ENCODE data around the gene PDPK1. TPM values are rescaled to one million over a fixed set of nuclear protein-coding genes. Genes with fewer than 3 reads are reported as not detected.
"Not testable (repeated sequence)": the region's sequence is repeated elsewhere in the genome, so short reads cannot be mapped to it uniquely, and the experiment has no call there.

Gene PDPK1
- total RNA-seq, 1 donor from 2014 or later: 11.8 TPM

DNA sequence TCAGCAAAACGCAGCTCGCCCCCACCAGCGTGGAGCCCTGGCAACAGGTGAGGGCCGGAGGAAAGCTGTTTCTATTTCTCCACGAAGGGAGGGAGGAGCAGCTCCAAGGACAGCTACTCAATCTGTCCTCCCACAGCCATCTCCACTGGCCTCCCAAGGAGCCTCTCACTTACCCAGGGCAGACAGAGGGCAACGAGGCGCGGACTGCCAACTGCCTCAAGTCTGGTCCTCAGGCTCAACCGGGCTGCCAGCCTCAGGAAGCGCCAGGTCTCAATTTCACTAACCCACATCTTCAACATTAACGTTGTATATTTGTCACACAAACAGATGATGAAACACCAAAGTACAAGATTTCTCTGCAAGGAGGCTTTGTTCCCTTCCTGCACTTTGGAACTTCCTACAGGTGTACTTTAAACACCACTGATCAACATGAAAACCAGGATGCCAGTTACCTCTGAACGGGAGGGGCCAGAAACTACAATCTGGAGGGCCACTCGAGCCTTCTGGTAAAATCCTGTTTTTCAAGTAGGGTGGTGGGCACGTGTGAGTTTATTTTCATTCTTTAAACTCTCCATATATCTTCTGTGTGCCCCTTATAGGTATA lies 113.5 kb downstream of the PDPK1 start:
- H3K4me3 ChIP-seq (ENCODE audit: low read depth, low read length); H3K27me3 ChIP-seq (ENCODE audit: control insufficient read depth, insufficient read depth, low read length); FAIRE-seq; H3K36me3 ChIP-seq (ENCODE audit: control insufficient read depth, insufficient read depth, low read length); DNase-seq (ENCODE audit: low read depth): not testable (repeated sequence)

Other genes with a start within 250 kb of the PDPK1 start
- gene ABCA3, start 197.3 kb upstream of the PDPK1 start, total RNA-seq: under 0.01 and 0.51 TPM in 2 replicates
- gene CCNF, start 108.6 kb upstream of the PDPK1 start, total RNA-seq: 3.9 and 5.4 TPM in 2 replicates
- 0.53 and 0.64 TPM in 2 replicates for gene TEDC2, start 77.9 kb upstream of the PDPK1 start, total RNA-seq
- under 0.01 TPM in 1 of 2 replicates, not detected in the other for gene NTN3, start 66.7 kb upstream of the PDPK1 start, total RNA-seq
- gene TBC1D24, start 62.9 kb upstream of the PDPK1 start, total RNA-seq: 4.7 and 5.4 TPM in 2 replicates
- gene ATP6V0C, start 24.1 kb upstream of the PDPK1 start, total RNA-seq: 7.9 and 13.2 TPM in 2 replicates
- 27.7 and 35.8 TPM in 2 replicates for gene AMDHD2, start 17.6 kb upstream of the PDPK1 start, total RNA-seq
- gene CEMP1, start 6.6 kb upstream of the PDPK1 start, total RNA-seq: 0.26 TPM in 1 of 2 replicates, not detected in the other
- 28.4 and 46.1 TPM in 2 replicates for gene KCTD5, start 144.5 kb downstream of the PDPK1 start, total RNA-seq
- gene PRSS27, start 182.2 kb downstream of the PDPK1 start, total RNA-seq: 1.3 and 4.5 TPM in 2 replicates
- 30.5 and 41.5 TPM in 2 replicates for gene SRRM2, start 214.6 kb downstream of the PDPK1 start, total RNA-seq
- 468 and 946 TPM in 2 replicates for gene ELOB, start 239.3 kb downstream of the PDPK1 start, total RNA-seq
- not detected in 2 replicates for gene PRSS33, start 249.5 kb downstream of the PDPK1 start, total RNA-seq